ENCODE data around the gene ERVV-1. TPM values are rescaled to one million over a fixed set of nuclear protein-coding genes. Genes with fewer than 3 reads are reported as not detected.
A peak's percentile ranks its signal among the peaks of the same experiment; 100 is the strongest.
"Not testable (repeated sequence)": the region's sequence is repeated elsewhere in the genome, so short reads cannot be mapped to it uniquely, and the experiment has no call there.

The ERVV-1 gene
- total RNA-seq, 1 donor = not detected

DNA sequence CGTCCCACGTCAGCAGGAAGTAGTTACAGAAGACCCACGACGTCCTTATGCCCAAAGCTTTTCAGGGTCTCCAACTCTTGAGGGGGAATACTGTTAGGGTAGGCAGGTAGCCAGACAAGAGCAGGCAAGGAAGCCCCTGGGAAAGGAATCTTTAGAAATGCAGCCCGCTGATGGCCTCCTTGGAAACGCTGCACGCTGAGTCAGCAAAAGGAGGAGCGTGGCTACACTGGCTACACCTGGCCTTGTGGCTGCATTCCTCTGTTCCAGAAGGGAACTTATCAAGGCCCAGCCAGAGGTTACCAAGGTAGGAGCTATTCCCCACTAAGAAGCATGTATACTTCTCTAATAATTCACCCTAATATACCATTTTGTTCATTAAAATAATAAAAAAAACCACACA is 2.0 kb downstream of the ERVV-1 start:
- H3K4me3 ChIP-seq (ENCODE audit: low read depth, low read length) = no peak overlapping the region
- DNase-seq (ENCODE audit: low read depth) = no peak
- TF ChIP-seq CTCF (IDR thresholded peaks at IDR 0.05; ENCODE audit: insufficient read depth, low read length) = no peak

- DNase-seq (ENCODE audit: low read depth) = no peak
- no peak overlapping the region for H3K4me3 ChIP-seq (ENCODE audit: low read depth, low read length)
- no peak for TF ChIP-seq CTCF (IDR thresholded peaks at IDR 0.05; ENCODE audit: insufficient read depth, low read length)
Measured at GRCh38 chr19:53019684-53020083, 6.0 kb downstream of the ERVV-1 start.

DNA sequence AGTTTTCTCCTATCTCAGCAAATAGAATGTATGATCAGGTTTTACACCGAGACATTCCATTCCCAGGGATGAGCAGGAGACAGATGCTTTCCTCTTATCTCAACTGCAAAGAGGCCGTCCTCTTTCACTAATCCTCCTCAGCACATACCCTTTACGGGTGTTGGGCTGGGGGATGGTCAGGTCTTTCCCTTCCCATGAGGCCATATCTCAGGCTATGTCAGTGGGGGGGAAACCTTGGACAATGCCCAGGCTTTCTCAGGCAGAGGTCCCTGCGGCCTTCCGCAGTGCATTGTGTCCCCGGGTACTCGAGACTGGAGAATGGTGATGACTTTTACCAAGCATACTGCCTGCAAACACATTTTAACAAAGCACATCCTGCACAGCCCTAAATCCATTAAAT is 14.6 kb downstream of the ERVV-1 start:
- not testable (repeated sequence) for DNase-seq (ENCODE audit: low read depth); H3K4me3 ChIP-seq (ENCODE audit: low read depth, low read length)

GRCh38 chr19:53034054-53034453 is 20.3 kb downstream of the ERVV-1 start:
- H3K4me3 ChIP-seq (ENCODE audit: low read depth, low read length) = no peak overlapping the region
- TF ChIP-seq CTCF (IDR thresholded peaks at IDR 0.05; ENCODE audit: insufficient read depth, low read length) = no peak
- DNase-seq (ENCODE audit: low read depth) = no peak

GRCh38 chr19:53034948-53035675 is 21.4 kb downstream of the ERVV-1 start:
- TF ChIP-seq CTCF (IDR thresholded peaks at IDR 0.05; ENCODE audit: insufficient read depth, low read length) = no peak
- no peak for DNase-seq (ENCODE audit: low read depth)
- H3K4me3 ChIP-seq (ENCODE audit: low read depth, low read length) = no peak overlapping the region

DNA sequence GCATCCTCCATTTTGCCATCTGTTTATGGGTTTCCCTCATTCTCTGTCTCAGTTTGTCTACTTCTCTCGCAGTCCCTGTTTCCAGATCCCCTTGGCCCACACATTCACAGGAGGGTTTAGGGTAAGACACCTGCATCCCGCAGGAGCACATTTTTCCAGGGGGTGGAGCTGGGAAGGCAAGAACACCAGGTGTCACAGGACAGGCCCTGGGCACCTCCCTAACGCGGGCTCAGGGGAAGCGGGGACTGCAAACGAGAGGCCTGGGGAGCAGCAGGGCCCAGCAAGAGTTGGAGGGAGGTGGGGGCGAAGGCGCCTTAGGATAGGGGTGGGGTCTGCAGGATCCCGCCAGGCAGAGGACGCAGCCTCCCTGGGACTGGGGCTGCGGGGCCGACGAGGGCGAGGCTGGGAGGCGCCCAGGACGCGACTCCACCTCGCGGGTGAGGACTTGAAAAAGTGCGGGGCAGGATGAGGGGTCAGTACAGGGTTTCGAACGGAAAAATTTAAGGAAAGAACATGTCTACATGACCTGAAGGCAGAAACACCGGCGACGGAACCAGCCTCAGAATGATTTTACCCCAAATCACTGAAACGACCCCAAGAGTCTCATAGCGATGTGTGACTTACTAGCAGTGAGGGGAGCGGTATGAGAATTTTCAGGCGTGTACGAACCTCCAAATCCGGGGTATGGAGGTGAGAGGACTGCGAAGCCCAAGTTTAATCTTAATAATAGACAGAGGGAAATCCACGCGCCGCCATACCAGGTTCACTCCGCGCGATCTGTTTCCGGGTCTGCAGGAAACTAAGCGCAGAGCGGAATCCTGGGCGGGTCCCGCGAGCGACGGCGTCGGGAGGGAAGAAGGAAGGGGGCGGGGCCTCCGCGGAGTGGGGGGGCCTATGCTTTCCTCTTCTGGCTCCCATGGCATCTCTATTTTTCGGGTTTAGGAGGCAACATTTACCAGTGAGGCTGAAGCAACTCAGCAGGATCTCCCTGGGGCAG is 23.7 kb downstream of the ERVV-1 start:
- peak; percentile 51 for DNase-seq (ENCODE audit: low read depth)
- peak overlapping the region; percentile 70 for H3K4me3 ChIP-seq (ENCODE audit: low read depth, low read length)
- no peak for TF ChIP-seq CTCF (IDR thresholded peaks at IDR 0.05; ENCODE audit: insufficient read depth, low read length)

GRCh38 chr19:53041366-53041765 is 27.6 kb downstream of the ERVV-1 start:
- TF ChIP-seq CTCF (IDR thresholded peaks at IDR 0.05; ENCODE audit: insufficient read depth, low read length) = no peak
- DNase-seq (ENCODE audit: low read depth) = no peak
- no peak overlapping the region for H3K4me3 ChIP-seq (ENCODE audit: low read depth, low read length)
